ENCODE data around the gene KRT79. TPM values are rescaled to one million over a fixed set of nuclear protein-coding genes. Genes with fewer than 3 reads are reported as not detected.

The KRT79 gene
- total RNA-seq, 2 experiments from 2014 or later, result 0.23 to 0.44 TPM

GRCh38 chr12:52823761-52824450, 10.2 kb downstream of the KRT79 start:
- ChIA-PET POLR2A (no interaction called here), CTCF (no interaction called here)

DNA sequence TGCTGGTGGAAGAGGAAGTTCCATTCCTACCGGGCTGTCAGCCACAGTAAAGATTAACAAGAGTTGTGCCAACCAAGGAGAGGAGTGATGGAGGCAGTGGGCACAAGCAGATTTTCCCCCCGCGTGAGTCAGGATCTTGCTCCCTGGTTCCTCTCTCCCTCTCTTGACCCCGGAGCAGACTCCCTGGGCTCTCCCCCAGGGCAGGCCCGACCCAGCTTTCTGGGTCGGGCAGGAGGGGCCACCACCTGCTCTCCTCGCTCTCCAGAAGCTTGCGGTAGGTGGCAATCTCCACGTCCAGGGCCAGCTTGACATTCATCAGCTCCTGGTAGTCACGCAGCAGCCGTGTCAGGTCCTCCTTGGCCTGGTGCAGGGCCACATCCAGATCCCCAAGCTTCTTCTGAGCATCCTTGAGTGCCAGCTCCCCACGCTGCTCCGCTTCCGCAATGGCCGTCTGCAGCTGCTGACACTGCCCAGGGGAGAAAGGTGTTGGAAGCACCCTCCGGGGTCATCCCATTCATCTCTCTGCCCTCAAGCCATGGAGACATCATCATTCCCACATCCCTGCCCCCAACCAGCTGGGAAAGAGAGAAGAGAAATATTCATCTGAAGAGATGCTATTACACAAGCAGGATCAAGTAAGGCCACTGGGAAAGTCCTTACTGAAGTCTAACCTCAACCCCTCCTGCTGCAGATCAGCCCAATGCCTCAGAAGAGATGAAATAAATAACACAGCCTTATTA, 11.2 kb downstream of the KRT79 start:
- ChIA-PET CTCF (no interaction called here), POLR2A (no interaction called here)

DNA sequence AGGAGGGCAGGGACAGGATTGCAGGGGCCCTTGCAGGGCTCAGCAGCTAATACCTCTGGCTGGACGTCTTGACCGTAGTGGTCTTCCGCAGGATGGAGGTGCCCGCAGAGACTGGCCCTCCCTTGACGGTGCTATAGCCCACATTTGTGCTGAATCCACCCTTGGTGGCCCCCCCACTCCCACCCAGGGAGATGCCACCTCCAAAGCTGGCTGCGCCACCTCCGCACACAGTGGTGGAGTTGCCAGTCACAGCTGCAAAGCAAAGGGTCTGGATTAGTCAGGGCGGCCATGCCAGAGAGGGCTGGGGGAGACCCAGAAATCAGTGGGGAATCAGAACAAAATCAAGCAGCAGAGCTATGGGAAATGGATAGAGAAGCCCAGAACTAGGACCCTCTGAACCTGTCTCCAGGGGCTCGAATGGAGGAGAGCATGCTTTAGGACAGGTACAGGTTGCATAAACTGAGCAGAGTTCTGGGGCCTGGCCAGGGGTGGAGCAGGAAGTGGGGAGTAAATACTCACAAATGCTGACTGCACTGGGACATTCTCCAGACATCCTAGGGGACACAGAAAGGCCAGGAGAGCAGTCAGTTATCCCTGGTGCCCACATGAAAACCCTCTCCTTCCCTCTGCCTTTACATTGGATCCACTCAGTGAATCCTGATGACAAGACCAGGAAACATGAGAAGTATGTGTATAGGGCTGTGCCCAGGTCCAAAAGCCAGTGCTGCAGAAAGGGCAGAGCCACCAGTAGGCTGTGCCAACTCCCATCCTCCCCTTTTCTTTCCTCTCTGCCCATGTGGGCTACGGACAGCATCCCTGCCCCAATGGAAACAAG, 12.1 kb downstream of the KRT79 start:
- CTCF ChIA-PET, result no interaction called here
- POLR2A ChIA-PET, result no interaction called here

- CTCF ChIA-PET, result no interaction called here
- POLR2A ChIA-PET, result no interaction called here
Measured at GRCh38 chr12:52821071-52821730, 12.9 kb downstream of the KRT79 start.

DNA sequence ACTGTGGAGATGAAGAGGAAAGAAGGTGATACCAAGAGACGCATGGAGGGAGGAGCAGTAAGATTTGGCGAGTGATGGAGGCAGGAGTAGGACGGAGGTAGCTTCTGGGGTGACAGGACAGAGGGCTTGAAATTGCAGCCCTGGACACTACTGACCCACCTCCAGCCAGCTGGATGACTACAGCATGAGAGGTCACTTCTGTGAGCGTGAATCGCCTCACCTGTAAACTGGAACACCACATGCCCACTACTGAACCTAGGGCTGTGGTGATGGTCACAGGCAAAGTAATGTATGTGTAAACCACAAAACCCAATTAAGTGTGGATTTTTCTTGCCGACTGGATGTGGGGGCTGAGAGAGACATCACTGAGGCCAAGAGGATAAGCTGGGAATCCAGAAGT, 13.6 kb downstream of the KRT79 start:
- POLR2A ChIA-PET, result no interaction called here

GRCh38 chr12:52819731-52820510, 14.2 kb downstream of the KRT79 start:
- CTCF ChIA-PET, result no interaction called here
- POLR2A ChIA-PET, result interaction anchor here (0.5 kb wide), 1 partner anchor 32 kb away, joined by 3 read pairs; no protein-coding TSS in a partner anchor

More for the DNA sequence above, 13.6 kb downstream of the KRT79 start:
- CTCF ChIA-PET, result no interaction called here

DNA sequence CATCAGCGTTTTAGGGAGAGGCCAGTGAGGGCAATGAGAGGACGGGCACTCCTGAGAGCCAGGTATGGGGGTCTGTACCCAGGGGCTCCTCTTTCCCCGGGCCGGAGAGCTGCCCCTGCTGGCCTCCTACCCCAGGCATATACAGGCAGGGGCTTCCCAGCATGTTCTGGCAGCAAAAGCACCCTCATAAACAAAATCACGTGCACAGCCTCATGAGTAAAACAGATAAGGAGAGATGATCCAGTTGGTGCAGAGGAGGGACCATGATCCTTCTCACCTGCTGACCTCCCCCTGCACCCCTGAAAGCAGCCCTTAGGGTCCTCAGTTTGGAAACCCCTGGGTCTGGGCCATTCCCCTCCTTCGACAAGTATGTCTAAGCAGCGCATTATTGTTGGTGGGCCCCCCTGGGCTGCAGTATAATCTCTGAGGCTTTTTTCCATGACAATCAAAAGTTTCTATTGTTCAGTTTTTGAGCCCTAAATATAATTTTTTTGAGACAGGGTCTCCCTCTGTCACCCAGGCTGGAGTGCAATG, 15.2 kb downstream of the KRT79 start:
- POLR2A ChIA-PET, result no interaction called here
- CTCF ChIA-PET, result no interaction called here

GRCh38 chr12:52818388-52818787, 15.7 kb downstream of the KRT79 start:
- ChIA-PET CTCF (no interaction called here), POLR2A (no interaction called here)

DNA sequence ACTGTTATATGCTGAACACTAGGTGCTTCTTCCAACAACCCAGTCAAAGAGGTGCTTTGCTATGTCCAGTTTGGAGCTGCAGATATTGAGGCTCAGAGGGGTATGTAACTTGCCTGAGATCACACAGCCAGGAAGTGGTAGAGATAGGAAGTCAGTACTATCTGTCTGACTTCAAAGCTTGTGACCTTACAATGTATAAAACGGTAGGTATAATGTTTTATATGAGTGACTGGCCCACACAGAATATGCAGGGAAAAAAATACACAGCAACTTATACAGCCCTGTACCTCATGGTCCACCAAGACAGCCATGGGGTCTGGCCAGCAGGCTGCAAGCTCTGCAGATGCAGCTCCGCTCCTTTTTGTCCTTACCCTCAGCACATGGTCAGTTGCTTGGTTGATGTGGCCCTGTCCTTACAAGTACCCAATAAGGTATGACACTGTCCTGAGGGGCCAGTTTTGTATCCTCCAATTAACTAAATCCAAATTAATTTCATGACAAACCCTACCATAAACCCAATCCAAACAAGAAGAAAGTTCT, 16.3 kb downstream of the KRT79 start:
- ChIA-PET POLR2A (no interaction called here), CTCF (no interaction called here)

- ChIA-PET POLR2A (no interaction called here), CTCF (no interaction called here)
Measured at GRCh38 chr12:52817003-52817698, 17.0 kb downstream of the KRT79 start.

DNA sequence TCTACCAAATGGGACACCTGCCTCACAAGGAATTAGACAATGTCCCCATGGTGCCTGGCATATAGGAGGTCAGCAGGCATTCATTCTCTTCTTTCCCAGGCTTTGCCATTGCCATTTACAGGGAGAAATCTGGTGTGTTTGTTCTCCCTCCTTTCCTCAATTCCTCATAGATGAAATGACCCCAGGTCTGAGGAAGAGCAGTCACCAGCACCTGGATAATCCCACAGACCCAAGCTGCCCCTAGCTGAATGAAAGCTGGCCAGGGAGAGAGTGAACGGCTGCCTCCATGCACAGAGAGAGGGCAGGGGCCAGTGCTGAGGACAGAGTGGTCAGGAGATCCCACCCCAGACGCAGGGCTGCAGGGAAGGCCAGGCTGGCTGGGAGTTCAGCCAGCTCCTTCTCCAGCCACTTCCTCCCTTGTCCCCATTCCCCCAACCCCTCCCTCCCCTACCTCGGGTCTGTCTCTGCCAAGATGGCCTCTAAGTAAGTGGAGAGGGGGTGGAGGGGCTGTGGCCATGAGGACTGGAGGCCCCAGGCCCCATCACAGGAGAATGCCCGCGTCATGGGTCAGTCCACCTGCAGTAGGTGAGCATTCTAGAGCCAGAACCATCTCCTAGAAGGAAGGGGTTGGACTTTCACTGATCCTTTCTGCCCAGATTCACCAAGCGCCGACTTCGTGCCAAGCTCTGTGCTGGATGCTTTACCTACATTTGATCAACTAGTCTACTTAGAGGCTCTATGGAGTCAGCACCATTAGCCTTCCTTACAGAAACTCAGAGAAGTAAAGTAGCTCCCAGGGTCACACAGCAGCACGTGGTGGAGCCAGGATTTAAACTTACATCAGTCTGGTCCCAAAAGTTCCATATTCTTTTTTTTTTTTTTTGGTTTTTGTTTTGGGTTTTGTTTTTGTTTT, 18.2 kb downstream of the KRT79 start:
- POLR2A ChIA-PET, result no interaction called here
- CTCF ChIA-PET, result interaction anchor here (0.5 kb wide), 1 partner anchor 222 kb away, joined by 3 read pairs; no protein-coding TSS in a partner anchor

DNA sequence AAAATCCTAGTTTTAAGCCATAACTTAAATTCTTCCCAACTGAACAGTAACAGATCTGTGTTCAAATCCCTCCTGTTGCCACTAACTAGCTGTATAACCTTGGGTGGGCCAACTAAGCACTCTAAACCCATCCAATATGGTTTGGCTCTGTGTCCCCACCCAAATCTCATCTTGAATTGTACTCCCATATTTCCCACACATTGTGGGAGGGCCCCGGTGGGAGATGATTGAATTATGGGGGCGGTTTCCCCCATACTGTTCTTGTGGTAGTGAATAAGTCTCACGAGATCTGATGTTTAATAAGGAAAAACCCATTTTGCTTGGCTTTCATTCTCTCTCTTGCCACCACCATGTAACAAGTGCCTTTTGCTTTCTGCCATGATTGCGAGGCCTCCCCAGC, 18.9 kb downstream of the KRT79 start:
- POLR2A ChIA-PET, result no interaction called here
- CTCF ChIA-PET, result interaction anchor here (0.5 kb wide), 1 partner anchor 221 kb away, joined by 3 read pairs; no protein-coding TSS in a partner anchor

GRCh38 chr12:52814710-52815155, 19.4 kb downstream of the KRT79 start:
- ChIA-PET POLR2A (no interaction called here), CTCF (no interaction called here)

- ChIA-PET CTCF (interaction anchor here (1.9 kb wide), 1 partner anchor 65 kb away, joined by 5 read pairs; no protein-coding TSS in a partner anchor), POLR2A (no interaction called here)
Measured at GRCh38 chr12:52813885-52814709, 20.0 kb downstream of the KRT79 start, which contains the start of gene KRT4. KRT4 (minus strand) TSS chr12:52814116; CDS start chr12:52814058, 58 bp downstream.

GRCh38 chr12:52813203-52813819, 20.8 kb downstream of the KRT79 start:
- POLR2A ChIA-PET, result no interaction called here
- CTCF ChIA-PET, result interaction anchor here (1.9 kb wide), 1 partner anchor 66 kb away, joined by 5 read pairs; no protein-coding TSS in a partner anchor

Measured in activated CD8-positive, alpha-beta memory T cell treated with anti-CD3 and anti-CD28 coated beads for 36 hours (primary cell).